ENCODE data around the gene PASK.

DNA sequence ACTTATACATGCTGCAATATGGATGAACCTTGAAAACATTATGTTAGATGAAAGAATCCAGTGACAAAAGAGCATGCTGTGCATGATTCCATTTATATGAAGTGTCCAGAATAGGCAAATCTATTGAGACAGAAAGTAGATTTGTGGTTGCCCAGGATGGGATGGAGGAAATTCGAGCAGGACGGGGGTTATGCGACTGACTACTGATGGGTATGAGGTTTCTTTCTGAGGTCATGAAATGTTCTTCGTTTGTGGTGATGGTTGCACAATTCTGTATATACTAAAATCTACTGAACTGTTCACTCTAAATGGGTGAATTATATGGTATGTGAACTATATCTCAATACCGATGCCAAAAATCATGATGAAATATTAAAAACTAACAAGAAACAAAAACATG is 28.3 kb downstream of the PASK start:
- TF ChIP-seq CTCF (IDR thresholded peaks at IDR 0.05) (no peak), POLR2A (IDR thresholded peaks at IDR 0.05) (no peak)
